Hepatocyte (in vitro differentiated cells): ENCODE results near the gene RBM5.

Source experiments
- EZH2 ChIP-seq: fragments of 200-600 bp; sonication (generic); IDR thresholded peaks from 2 replicates; pipeline ENCODE4 v1.6.1; 2016; ENCODE audit warnings: antibody characterized with exemption, mild to moderate bottlenecking, borderline replicate concordance
- EZH2phosphoT487 ChIP-seq: fragments of 200-600 bp; sonication (generic); IDR thresholded peaks from one replicate; pipeline ENCODE4 v1.6.1; 2018; ENCODE audit warnings: antibody characterized with exemption, mild to moderate bottlenecking, low read depth, moderate library complexity; ENCODE audit not compliant: unreplicated experiment, severe bottlenecking

DNA sequence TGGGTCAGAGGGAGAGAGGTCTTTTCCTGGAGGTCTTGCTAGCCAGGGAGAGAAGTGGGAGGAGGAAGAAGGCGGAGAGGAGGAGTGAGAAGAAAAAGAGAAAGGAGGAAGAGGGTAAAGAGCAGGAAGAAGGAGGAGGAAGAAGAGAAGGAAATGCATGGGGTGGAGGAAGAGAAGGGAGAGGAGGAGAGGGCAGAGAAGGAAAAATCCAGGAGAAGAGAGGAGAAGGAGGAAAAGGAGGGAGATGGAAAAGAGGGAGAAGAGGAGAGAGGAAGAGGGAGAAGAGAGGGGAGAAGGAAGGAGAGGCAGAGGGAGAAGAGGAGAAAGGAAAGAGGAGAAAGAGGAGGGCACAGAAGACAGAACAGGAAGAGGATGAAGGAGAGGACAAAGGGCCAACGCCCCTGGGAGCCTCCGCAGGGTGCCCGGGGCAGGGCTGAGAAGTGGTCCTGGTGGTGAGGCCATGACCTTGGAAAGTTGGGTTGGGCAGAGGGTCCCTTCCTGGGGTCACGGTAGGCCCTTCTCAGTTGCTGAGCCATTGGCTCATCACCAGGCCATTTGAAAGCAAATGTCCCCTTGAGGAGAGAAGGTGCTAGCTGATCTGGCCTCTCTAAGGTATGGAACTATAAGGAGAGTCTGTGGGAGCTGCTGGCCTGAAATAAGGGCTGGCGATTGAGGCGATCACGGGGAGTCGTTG lies 65.2 kb downstream of the RBM5 start:
- TF ChIP-seq EZH2 (no peak), EZH2phosphoT487 (no peak)
